ENCODE data around the gene CIAO2B.

- TF ChIP-seq GATA2 (IDR thresholded peaks at IDR 0.05; ENCODE audit: low read depth, low read length): no peak
- TF ChIP-seq GATA3 (IDR thresholded peaks at IDR 0.05; ENCODE audit: low read depth, low read length): no peak
These were observed 36.8 kb upstream of the CIAO2B start for GRCh38 chr16:66970775-66971720.
